DMS 273 (cell line): ENCODE measurements around the gene SLC35F4.
A peak's percentile ranks its signal among the peaks of the same experiment; 100 is the strongest.

Source experiments
- DNase-seq: peaks from one replicate; lab custom pipeline; 2025; ENCODE audit not compliant: unreplicated experiment; lab: John Stamatoyannopoulos, UW

SLC35F4 gene

GRCh38 chr14:57848786-57849185 is 17.1 kb downstream of the SLC35F4 start:
- no peak for DNase-seq

GRCh38 chr14:57848353-57848752 is 17.5 kb downstream of the SLC35F4 start:
- DNase-seq, result no peak

- DNase-seq, result no peak
These were observed 18.2 kb downstream of the SLC35F4 start for GRCh38 chr14:57847706-57848105.

- no peak for DNase-seq
These were observed 18.8 kb downstream of the SLC35F4 start for GRCh38 chr14:57847096-57847495.

- no peak for DNase-seq
These were observed 19.3 kb downstream of the SLC35F4 start for GRCh38 chr14:57846596-57846995.

- no peak for DNase-seq
These were observed 19.9 kb downstream of the SLC35F4 start for GRCh38 chr14:57845802-57846531.

GRCh38 chr14:57845316-57845715 is 20.6 kb downstream of the SLC35F4 start:
- no peak for DNase-seq

- DNase-seq, result no peak
These were observed 28.6 kb downstream of the SLC35F4 start for GRCh38 chr14:57837267-57837666.

- DNase-seq, result no peak
These were observed 30.1 kb downstream of the SLC35F4 start for GRCh38 chr14:57835766-57836165.

- no peak for DNase-seq
These were observed 30.9 kb downstream of the SLC35F4 start for GRCh38 chr14:57834961-57835360.

GRCh38 chr14:57834001-57834598 is 31.8 kb downstream of the SLC35F4 start:
- DNase-seq, result no peak

GRCh38 chr14:57833323-57833722 is 32.6 kb downstream of the SLC35F4 start:
- peak; percentile 18 for DNase-seq

- DNase-seq, result no peak
These were observed 33.9 kb downstream of the SLC35F4 start for GRCh38 chr14:57831981-57832380.

- DNase-seq, result no peak
These were observed 37.2 kb downstream of the SLC35F4 start for GRCh38 chr14:57828713-57829112.

- DNase-seq, result no peak
These were observed 42.8 kb downstream of the SLC35F4 start for GRCh38 chr14:57823015-57823660.

GRCh38 chr14:57822081-57822480 is 43.8 kb downstream of the SLC35F4 start:
- peak; percentile 7 for DNase-seq

GRCh38 chr14:57820581-57820980 is 45.3 kb downstream of the SLC35F4 start:
- no peak for DNase-seq

- no peak for DNase-seq
These were observed 47.4 kb downstream of the SLC35F4 start for GRCh38 chr14:57818511-57818910.

GRCh38 chr14:57816568-57817284 is 49.2 kb downstream of the SLC35F4 start:
- no peak for DNase-seq

- DNase-seq, result no peak
These were observed 51.2 kb downstream of the SLC35F4 start for GRCh38 chr14:57814726-57815125.

GRCh38 chr14:57812741-57813140 is 53.2 kb downstream of the SLC35F4 start:
- DNase-seq, result no peak
